ENCODE results near the gene PDGFA.

DNA sequence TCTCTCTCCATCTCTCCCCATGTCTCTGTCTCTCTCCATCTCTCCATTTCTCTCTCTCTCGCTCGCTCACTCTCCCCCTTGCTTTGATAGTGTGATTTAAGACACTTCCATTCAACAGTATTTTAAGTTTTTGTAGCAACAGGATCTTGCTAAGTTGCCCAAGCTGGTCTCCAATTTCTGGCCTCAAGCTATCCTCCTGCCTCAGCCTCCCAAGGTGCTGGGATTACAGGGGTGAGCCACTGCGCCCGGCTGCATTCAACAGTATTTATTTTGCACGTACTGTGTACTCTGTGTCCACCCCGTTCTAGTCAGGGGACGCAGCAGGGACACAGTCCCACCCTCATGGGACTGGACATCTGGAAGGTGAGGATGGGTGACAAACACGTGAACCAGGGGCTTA, 14.4 kb upstream of the PDGFA start:
- TF ChIP-seq CTCF (conservative IDR thresholded peaks at IDR 0.05; ENCODE audit: low read length) (no peak), EZH2phosphoT487 (IDR thresholded peaks at IDR 0.05; ENCODE audit: borderline replicate concordance, low read depth, low read length) (no peak)
